ENCODE results near the gene TACC2.

GRCh38 chr10:121961456-121961855, 27.5 kb upstream of the TACC2 start:
- TF ChIP-seq CTCF (IDR thresholded peaks at IDR 0.05 in 4 of 5, conservative IDR thresholded peaks at IDR 0.05 in 1 of 5) (no peak), POLR2A (IDR thresholded peaks at IDR 0.05) (no peak)

All from gastrocnemius medialis (tissue), 4 donors.